GM23338 (cell line): ENCODE results near the gene EBPL.

Experiments
- EZH2 ChIP-seq: fragments of 200-600 bp; sonication (generic); IDR thresholded peaks from one replicate; pipeline ENCODE4 v1.8.0; 2017; ENCODE audit warnings: antibody characterized with exemption, mild to moderate bottlenecking, low read depth; ENCODE audit not compliant: unreplicated experiment
- EZH2phosphoT487 ChIP-seq: fragments of 200-600 bp; sonication (generic); IDR thresholded peaks from one replicate; pipeline ENCODE4 v1.8.1; 2018; ENCODE audit warnings: antibody characterized with exemption; ENCODE audit not compliant: unreplicated experiment
- POLR2AphosphoS5 ChIP-seq: IDR thresholded peaks from 2 replicates; pipeline ENCODE4 v1.6.1; 2016; ENCODE audit warnings: antibody characterized with exemption, low read depth
- TF ChIP-seq, protein P1 (sequence below), 2 experiments: fragments of 200-600 bp in 1 of 2; sonication (generic) in 1 of 2; conservative IDR thresholded peaks; 2 replicates each; pipeline versions ENCODE4 v1.5.1 to v1.6.1; 2016 to 2017; ENCODE audit warnings: antibody characterized with exemption in 2 of 2, low read depth in 2 of 2, mild to moderate bottlenecking in 2 of 2, moderate library complexity in 1 of 2
- TF ChIP-seq, protein P2 (sequence below): IDR thresholded peaks from one replicate; pipeline ENCODE4 v1.6.1; 2018; ENCODE audit warnings: antibody characterized with exemption; ENCODE audit not compliant: unreplicated experiment

DNA sequence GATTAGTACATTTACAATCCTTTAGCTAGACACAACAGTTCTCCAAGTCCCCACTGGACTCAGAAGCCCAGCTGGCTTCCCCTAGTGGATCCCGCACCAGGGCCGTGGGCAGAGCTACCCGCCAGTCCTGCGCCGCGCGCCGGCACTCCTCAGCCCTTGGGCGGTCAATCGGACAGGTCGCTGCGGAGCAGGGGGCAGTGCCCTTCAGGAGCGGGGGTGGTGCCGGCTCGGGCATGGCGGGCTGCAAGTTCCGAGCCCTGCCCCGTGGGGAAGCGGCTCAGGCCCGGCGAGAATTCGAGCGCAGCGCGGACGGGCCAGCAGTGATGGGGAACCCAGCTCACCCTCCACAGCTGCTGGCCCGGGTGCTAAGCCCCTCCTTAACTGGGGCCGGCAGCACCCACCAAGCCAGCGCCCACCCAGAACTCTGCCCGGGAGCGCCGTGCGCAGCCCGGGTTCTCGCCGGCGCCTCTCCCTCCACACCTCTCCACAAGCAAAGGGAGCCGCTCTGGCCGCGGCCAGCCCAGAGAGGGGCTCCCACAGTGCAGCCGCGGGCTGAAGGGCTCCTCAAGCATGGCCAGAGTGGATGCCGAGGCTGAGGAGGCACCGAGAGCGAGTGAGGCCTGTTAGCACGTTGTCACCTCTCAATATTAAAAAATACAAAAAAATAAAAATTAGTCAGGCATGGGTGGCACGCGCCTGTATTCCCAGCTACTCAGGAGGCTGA, 12.9 kb downstream of the EBPL start:
- TF ChIP-seq POLR2AphosphoS5 (no peak), EZH2phosphoT487 (no peak), EZH2 (no peak)
- TF ChIP-seq, protein P1, sequence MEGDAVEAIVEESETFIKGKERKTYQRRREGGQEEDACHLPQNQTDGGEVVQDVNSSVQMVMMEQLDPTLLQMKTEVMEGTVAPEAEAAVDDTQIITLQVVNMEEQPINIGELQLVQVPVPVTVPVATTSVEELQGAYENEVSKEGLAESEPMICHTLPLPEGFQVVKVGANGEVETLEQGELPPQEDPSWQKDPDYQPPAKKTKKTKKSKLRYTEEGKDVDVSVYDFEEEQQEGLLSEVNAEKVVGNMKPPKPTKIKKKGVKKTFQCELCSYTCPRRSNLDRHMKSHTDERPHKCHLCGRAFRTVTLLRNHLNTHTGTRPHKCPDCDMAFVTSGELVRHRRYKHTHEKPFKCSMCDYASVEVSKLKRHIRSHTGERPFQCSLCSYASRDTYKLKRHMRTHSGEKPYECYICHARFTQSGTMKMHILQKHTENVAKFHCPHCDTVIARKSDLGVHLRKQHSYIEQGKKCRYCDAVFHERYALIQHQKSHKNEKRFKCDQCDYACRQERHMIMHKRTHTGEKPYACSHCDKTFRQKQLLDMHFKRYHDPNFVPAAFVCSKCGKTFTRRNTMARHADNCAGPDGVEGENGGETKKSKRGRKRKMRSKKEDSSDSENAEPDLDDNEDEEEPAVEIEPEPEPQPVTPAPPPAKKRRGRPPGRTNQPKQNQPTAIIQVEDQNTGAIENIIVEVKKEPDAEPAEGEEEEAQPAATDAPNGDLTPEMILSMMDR (conservative IDR thresholded peaks at IDR 0.05; ENCODE audit: low read depth in 2 of 2), result no peak
- TF ChIP-seq, protein P2, sequence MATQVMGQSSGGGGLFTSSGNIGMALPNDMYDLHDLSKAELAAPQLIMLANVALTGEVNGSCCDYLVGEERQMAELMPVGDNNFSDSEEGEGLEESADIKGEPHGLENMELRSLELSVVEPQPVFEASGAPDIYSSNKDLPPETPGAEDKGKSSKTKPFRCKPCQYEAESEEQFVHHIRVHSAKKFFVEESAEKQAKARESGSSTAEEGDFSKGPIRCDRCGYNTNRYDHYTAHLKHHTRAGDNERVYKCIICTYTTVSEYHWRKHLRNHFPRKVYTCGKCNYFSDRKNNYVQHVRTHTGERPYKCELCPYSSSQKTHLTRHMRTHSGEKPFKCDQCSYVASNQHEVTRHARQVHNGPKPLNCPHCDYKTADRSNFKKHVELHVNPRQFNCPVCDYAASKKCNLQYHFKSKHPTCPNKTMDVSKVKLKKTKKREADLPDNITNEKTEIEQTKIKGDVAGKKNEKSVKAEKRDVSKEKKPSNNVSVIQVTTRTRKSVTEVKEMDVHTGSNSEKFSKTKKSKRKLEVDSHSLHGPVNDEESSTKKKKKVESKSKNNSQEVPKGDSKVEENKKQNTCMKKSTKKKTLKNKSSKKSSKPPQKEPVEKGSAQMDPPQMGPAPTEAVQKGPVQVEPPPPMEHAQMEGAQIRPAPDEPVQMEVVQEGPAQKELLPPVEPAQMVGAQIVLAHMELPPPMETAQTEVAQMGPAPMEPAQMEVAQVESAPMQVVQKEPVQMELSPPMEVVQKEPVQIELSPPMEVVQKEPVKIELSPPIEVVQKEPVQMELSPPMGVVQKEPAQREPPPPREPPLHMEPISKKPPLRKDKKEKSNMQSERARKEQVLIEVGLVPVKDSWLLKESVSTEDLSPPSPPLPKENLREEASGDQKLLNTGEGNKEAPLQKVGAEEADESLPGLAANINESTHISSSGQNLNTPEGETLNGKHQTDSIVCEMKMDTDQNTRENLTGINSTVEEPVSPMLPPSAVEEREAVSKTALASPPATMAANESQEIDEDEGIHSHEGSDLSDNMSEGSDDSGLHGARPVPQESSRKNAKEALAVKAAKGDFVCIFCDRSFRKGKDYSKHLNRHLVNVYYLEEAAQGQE, result no peak
